Panc1 (cell line): Measurements from ENCODE around the gene RANBP1.

Experiments
- CTCF ChIP-seq: fragments of 450-650 bp; IDR thresholded peaks from 2 replicates; pipeline ENCODE4 v1.5.1; 2017; ENCODE audit warnings: mild to moderate bottlenecking
- SIN3A ChIP-seq: IDR thresholded peaks from 2 replicates; pipeline ENCODE4 v1.6.1; 2012; ENCODE audit warnings: low read depth, mild to moderate bottlenecking, low read length, moderate library complexity, borderline replicate concordance; ENCODE audit not compliant: insufficient read depth
- TF ChIP-seq, protein P1 (sequence below), 2 experiments: IDR thresholded peaks; 2 replicates each; pipeline ENCODE4 v1.6.1; 2011 to 2012; ENCODE audit warnings: low read depth in 2 of 2, control low read depth in 1 of 2, low read length in 1 of 2, mild to moderate bottlenecking in 1 of 2, moderate library complexity in 1 of 2; ENCODE audit not compliant: insufficient read depth in 1 of 2

GRCh38 chr22:20088263-20088648 lies 27.6 kb upstream of the RANBP1 start:
- TF ChIP-seq, protein P1, sequence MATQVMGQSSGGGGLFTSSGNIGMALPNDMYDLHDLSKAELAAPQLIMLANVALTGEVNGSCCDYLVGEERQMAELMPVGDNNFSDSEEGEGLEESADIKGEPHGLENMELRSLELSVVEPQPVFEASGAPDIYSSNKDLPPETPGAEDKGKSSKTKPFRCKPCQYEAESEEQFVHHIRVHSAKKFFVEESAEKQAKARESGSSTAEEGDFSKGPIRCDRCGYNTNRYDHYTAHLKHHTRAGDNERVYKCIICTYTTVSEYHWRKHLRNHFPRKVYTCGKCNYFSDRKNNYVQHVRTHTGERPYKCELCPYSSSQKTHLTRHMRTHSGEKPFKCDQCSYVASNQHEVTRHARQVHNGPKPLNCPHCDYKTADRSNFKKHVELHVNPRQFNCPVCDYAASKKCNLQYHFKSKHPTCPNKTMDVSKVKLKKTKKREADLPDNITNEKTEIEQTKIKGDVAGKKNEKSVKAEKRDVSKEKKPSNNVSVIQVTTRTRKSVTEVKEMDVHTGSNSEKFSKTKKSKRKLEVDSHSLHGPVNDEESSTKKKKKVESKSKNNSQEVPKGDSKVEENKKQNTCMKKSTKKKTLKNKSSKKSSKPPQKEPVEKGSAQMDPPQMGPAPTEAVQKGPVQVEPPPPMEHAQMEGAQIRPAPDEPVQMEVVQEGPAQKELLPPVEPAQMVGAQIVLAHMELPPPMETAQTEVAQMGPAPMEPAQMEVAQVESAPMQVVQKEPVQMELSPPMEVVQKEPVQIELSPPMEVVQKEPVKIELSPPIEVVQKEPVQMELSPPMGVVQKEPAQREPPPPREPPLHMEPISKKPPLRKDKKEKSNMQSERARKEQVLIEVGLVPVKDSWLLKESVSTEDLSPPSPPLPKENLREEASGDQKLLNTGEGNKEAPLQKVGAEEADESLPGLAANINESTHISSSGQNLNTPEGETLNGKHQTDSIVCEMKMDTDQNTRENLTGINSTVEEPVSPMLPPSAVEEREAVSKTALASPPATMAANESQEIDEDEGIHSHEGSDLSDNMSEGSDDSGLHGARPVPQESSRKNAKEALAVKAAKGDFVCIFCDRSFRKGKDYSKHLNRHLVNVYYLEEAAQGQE (IDR thresholded peaks at IDR 0.05; ENCODE audit: insufficient read depth in 1 of 2, low read depth in 2 of 2, low read length in 1 of 2): no peak
- TF ChIP-seq SIN3A (no peak), CTCF (no peak)
